GM12878 (cell line): ENCODE measurements around the gene BRCA2. TPM values are rescaled to one million over a fixed set of nuclear protein-coding genes. Genes with fewer than 3 reads are reported as not detected.

ENCODE experiments used
- ATAC-seq: fragments of 200-7000 bp; cut with Tn5 transposase; 3 replicates; pipeline ENCODE4 v1.9.1; 2020; ENCODE audit warnings: mild to moderate bottlenecking, moderate library complexity
- BruUV-seq: library from RNA; stranded (reverse); fragments of 400-500 nt; replicated peaks from 2 replicates; lab custom pipeline; 2021; lab: Mats Ljungman, UMichigan
- CTCF ChIA-PET: fragments of 300-600 bp; sonication (Branson Sonifier 250); formaldehyde crosslinking; extraction: SDS; loops from one replicate; lab custom pipeline; 2021; ENCODE audit warnings: inconsistent platforms; lab: Yijun Ruan, JAX
- POLR2A ChIA-PET: fragments of 350-600 bp; formaldehyde crosslinking; extraction: SDS; loops from one replicate; lab custom pipeline; 2021; ENCODE audit warnings: inconsistent platforms; lab: Charles Lee
- RAD21 ChIA-PET: fragments of 300-600 bp; sonication (Branson Sonifier 250); formaldehyde crosslinking; loops from one replicate; lab custom pipeline; 2023; ENCODE audit warnings: antibody characterized with exemption; ENCODE audit not compliant: unreplicated experiment; lab: Charles Lee
- SMC1A ChIA-PET: fragments of 300-600 bp; sonication (Branson Sonifier 250); formaldehyde crosslinking; loops from one replicate; lab custom pipeline; 2023; ENCODE audit not compliant: unreplicated experiment, uncharacterized antibody; lab: Charles Lee
- DNase-seq: peaks from one replicate; pipeline ENCODE4 v3.0.0-alpha.2; 2011; ENCODE audit warnings: low read depth, low spot score
- FAIRE-seq: peaks from 3 replicates; lab custom pipeline; 2011; peaks lifted over from hg19 to GRCh38; lab: Jason Lieb, UNC
- H2AFZ ChIP-seq: 2 replicates; pipeline ENCODE4 v1.6.0; 2011; ENCODE audit warnings: low read depth, low read length, control low read depth; ENCODE audit not compliant: control insufficient read depth
- H3K27ac ChIP-seq: 2 replicates; pipeline ENCODE4 v1.5.1; 2011; ENCODE audit warnings: control low read depth; ENCODE audit not compliant: control insufficient read depth, insufficient read depth
- H3K27me3 ChIP-seq, 2 experiments: replicated peaks in 1 of 2; 2 replicates each; pipeline versions ENCODE4 v1.6.0 to v1.6.1; 2011; ENCODE audit warnings: low read length in 1 of 2; ENCODE audit not compliant: control insufficient read depth in 2 of 2, insufficient read depth in 2 of 2
- H3K36me3 ChIP-seq, 2 experiments: 2 replicates each; pipeline ENCODE4 v1.5.1; 2011; ENCODE audit warnings: low read length in 1 of 2; ENCODE audit not compliant: control insufficient read depth in 2 of 2, insufficient read depth in 2 of 2
- H3K4me1 ChIP-seq: 2 replicates; pipeline ENCODE4 v1.6.1; 2011; ENCODE audit warnings: mild to moderate bottlenecking, low read length, moderate library complexity, mixed read lengths; ENCODE audit not compliant: control insufficient read depth, insufficient read depth
- H3K4me2 ChIP-seq: 2 replicates; pipeline ENCODE4 v1.6.0; 2011; ENCODE audit warnings: control low read depth; ENCODE audit not compliant: control insufficient read depth, insufficient read depth
- H3K4me3 ChIP-seq: fragments of 200-600 bp; sonication (generic); 2 replicates; pipeline ENCODE4 v1.5.1; 2016
- H3K79me2 ChIP-seq: 2 replicates; pipeline ENCODE4 v1.6.0; 2011; ENCODE audit warnings: low read length; ENCODE audit not compliant: control insufficient read depth, insufficient read depth
- H3K9ac ChIP-seq: 2 replicates; pipeline ENCODE4 v1.8.0; 2011; ENCODE audit warnings: low read length, control low read depth, mixed read lengths; ENCODE audit not compliant: control insufficient read depth, insufficient read depth
- H3K9me3 ChIP-seq: replicated peaks from 3 replicates; pipeline ENCODE4 v1.5.1; 2011; ENCODE audit warnings: mild to moderate bottlenecking, low read length; ENCODE audit not compliant: control insufficient read depth, insufficient read depth
- H4K20me1 ChIP-seq: 2 replicates; pipeline ENCODE4 v1.6.0; 2011; ENCODE audit not compliant: control insufficient read depth, insufficient read depth
- BRCA1 ChIP-seq: IDR thresholded peaks from 2 replicates; pipeline ENCODE4 v1.6.1; 2011; ENCODE audit warnings: low read depth, low read length, improper control_type of control experiment
- CHD1 ChIP-seq: IDR thresholded peaks from 2 replicates; pipeline ENCODE4 v1.6.1; 2012; ENCODE audit warnings: low read depth, low read length, improper control_type of control experiment
- EP300 ChIP-seq, 2 experiments: fragments of 150-350 bp in 1 of 2; IDR thresholded peaks; 2 replicates each; pipeline ENCODE4 v1.6.1; 2011 to 2012; ENCODE audit warnings: low read depth in 2 of 2, low read length in 2 of 2, borderline replicate concordance in 1 of 2, improper control_type of control experiment in 1 of 2, inconsistent platforms in 1 of 2; ENCODE audit not compliant: control insufficient read depth in 1 of 2
- EZH2 ChIP-seq: IDR thresholded peaks from 2 replicates; pipeline ENCODE4 v1.6.1; 2012; ENCODE audit warnings: low read depth, mild to moderate bottlenecking, control low read depth, inconsistent platforms, low read length, borderline replicate concordance; ENCODE audit not compliant: control insufficient read depth
- GABPA ChIP-seq: IDR thresholded peaks from 2 replicates; pipeline ENCODE4 v1.6.1; 2014; ENCODE audit warnings: antibody characterized with exemption, low read depth, mild to moderate bottlenecking, inconsistent platforms
- HDAC6 ChIP-seq: fragments of 200-600 bp; sonication (generic); IDR thresholded peaks from one replicate; pipeline ENCODE4 v1.8.0; 2017; ENCODE audit warnings: antibody characterized with exemption; ENCODE audit not compliant: unreplicated experiment
- IKZF1 ChIP-seq: fragments of 450-650 bp; conservative IDR thresholded peaks from 2 replicates; pipeline ENCODE4 v1.6.1; 2017; ENCODE audit warnings: antibody characterized with exemption, mild to moderate bottlenecking
- JUNB ChIP-seq: IDR thresholded peaks from 2 replicates; pipeline ENCODE4 v1.6.1; 2016; ENCODE audit warnings: antibody characterized with exemption, mild to moderate bottlenecking
- KAT2A ChIP-seq: conservative IDR thresholded peaks from 2 replicates; pipeline ENCODE4 v1.6.1; 2011; ENCODE audit warnings: low read depth, low read length; ENCODE audit not compliant: control insufficient read depth
- KDM1A ChIP-seq: fragments of 200-600 bp; sonication (generic); IDR thresholded peaks from 2 replicates; pipeline ENCODE4 v1.6.1; 2016; ENCODE audit warnings: borderline replicate concordance
- KLF5 ChIP-seq: fragments of 450-650 bp; IDR thresholded peaks from 2 replicates; pipeline ENCODE4 v1.6.1; 2014; ENCODE audit warnings: mild to moderate bottlenecking; ENCODE audit not compliant: partially characterized antibody
- MEF2A ChIP-seq: IDR thresholded peaks from 2 replicates; pipeline ENCODE4 v1.6.1; 2011; ENCODE audit warnings: low read depth, mild to moderate bottlenecking, low read length, moderate library complexity; ENCODE audit not compliant: insufficient read depth
- NR2C2 ChIP-seq: IDR thresholded peaks from 2 replicates; pipeline ENCODE4 v1.6.1; 2011; ENCODE audit warnings: borderline replicate concordance, low read depth; ENCODE audit not compliant: control insufficient read depth, insufficient read length
- SMAD5 ChIP-seq: IDR thresholded peaks from 2 replicates; pipeline ENCODE4 v1.6.1; 2016; ENCODE audit warnings: antibody characterized with exemption, low read depth
- SMARCA5 ChIP-seq: fragments of 450-650 bp; IDR thresholded peaks from 2 replicates; pipeline ENCODE4 v1.6.1; 2017; ENCODE audit warnings: mild to moderate bottlenecking
- SREBF2 ChIP-seq: IDR thresholded peaks from 2 replicates; pipeline ENCODE4 v1.6.1; 2012; ENCODE audit warnings: mild to moderate bottlenecking, low read length
- SUPT20H ChIP-seq: IDR thresholded peaks from 2 replicates; pipeline ENCODE4 v1.6.1; 2011; ENCODE audit warnings: low read depth, mild to moderate bottlenecking, low read length, moderate library complexity, borderline replicate concordance; ENCODE audit not compliant: control insufficient read depth
- TCF3 ChIP-seq: IDR thresholded peaks from 2 replicates; pipeline ENCODE4 v1.6.1; 2012; ENCODE audit warnings: low read depth, mild to moderate bottlenecking, low read length, borderline replicate concordance; ENCODE audit not compliant: insufficient read depth
- WGBS: methylation state at CpG from one replicate; pipeline ENCODE4 v1.1.6; 2016; ENCODE audit warnings: low lambda C conversion rate; ENCODE audit not compliant: insufficient replicate concordance, insufficient coverage; ENCODE audit errors: missing lambda C conversion rate; 5-methylcytosine and 5-hydroxymethylcytosine counted together
- in situ Hi-C: fragments of 300-500 bp; cut with MboI; formaldehyde crosslinking; loops from 9 replicates; pipeline ENCODE4 v1.14.3; 2018; ENCODE audit warnings: mixed read lengths
- intact Hi-C: fragments of 100-400 bp; cut with micrococcal nuclease; formaldehyde crosslinking; loops from one replicate; pipeline ENCODE4 v1.14.2; 2022; ENCODE audit not compliant: unreplicated experiment
- polyA plus RNA-seq, 11 experiments: library from polyadenylated mRNA; depleted of rRNA in 4 of 11; unstranded in 6 of 11; stranded (reverse) in 5 of 11; fragments of >200 nt; fragmentation: Nextera tagmentation in 4 of 11; fragmentation: Illumina TruSeq in 1 of 11; extraction: Ambion mirVana in 4 of 11; extraction: Trizol in 1 of 11; gene quantifications; 1 replicate in 1 of 11; 2 replicates in 10 of 11; pipeline versions ENCODE4 v1.2.1 to v1.2.3, GENCODE V29; 2011 to 2016; ENCODE audit warnings: inconsistent platforms in 2 of 11, missing spikeins in 2 of 11, low read depth in 1 of 11
- total RNA-seq, 4 experiments: library from RNA; depleted of rRNA in 3 of 4; stranded (reverse); fragments of >200 nt in 3 of 4; fragmentation: Illumina TruSeq in 1 of 4; extraction: Trizol in 1 of 4; gene quantifications; 2 replicates each; pipeline versions ENCODE4 v1.2.1 to v1.2.3, GENCODE V29; 2013 to 2021

BRCA2 gene
- total and polyA plus RNA-seq, 10 of the 15 experiments (the other 5 are each of a cell fraction or from before 2014, with no cell fraction given) = 7.6 to 42.2 (median 23.9) TPM

- TF ChIP-seq KAT2A (no peak), SMARCA5 (no peak), NR2C2 (no peak), EP300 (IDR thresholded peaks at IDR 0.05; ENCODE audit: borderline replicate concordance in 1 of 2, control insufficient read depth in 1 of 2, low read depth in 2 of 2, low read length in 2 of 2) (no peak), KLF5 (no peak), GABPA (no peak), SREBF2 (no peak)
Measured at GRCh38 chr13:32282096-32282711, 33.1 kb upstream of the BRCA2 start (continued).

- no peak overlapping the region for H3K4me3 ChIP-seq
- TF ChIP-seq EZH2 = no peak
- no peak for TF ChIP-seq MEF2A
- TF ChIP-seq HDAC6 = no peak
- no peak for TF ChIP-seq KDM1A
- TF ChIP-seq TCF3 = no peak
- TF ChIP-seq SUPT20H = no peak
- TF ChIP-seq BRCA1 = no peak
- no peak for TF ChIP-seq SMAD5
- TF ChIP-seq IKZF1 = no peak
- TF ChIP-seq JUNB = no peak
- TF ChIP-seq CHD1 = no peak
- ChIA-PET POLR2A (no interaction called here), CTCF (interaction anchor here (1.0 kb wide), 1 partner anchor 17 kb away, joined by 7 read pairs; no protein-coding TSS in a partner anchor), RAD21 (interaction anchor here (1.1 kb wide), 1 partner anchor 375 kb away, joined by 3 read pairs; no protein-coding TSS in a partner anchor), SMC1A (interaction anchor here (0.9 to 1.1 kb wide), 3 partner anchors 12 to 20 kb away, joined by 3 to 5 read pairs (median 4); no protein-coding TSS in a partner anchor)
- FAIRE-seq (no peak), DNase-seq (no peak), ATAC-seq (no peak)
- no peaks in the 10 kb centered on the region for H3K36me3 ChIP-seq
- H3K9ac ChIP-seq = no peak overlapping the region
- H3K9me3 ChIP-seq = no peaks in the 10 kb centered on the region
- no peak overlapping the region for H3K4me2 ChIP-seq
- intact Hi-C loops (no loop called here), in situ Hi-C loops (no loop called here)
- no peak overlapping the region for H2AFZ ChIP-seq
- H3K79me2 ChIP-seq = no peaks in the 10 kb centered on the region
- no peak overlapping the region for H3K27ac ChIP-seq
- no peaks in the 10 kb centered on the region for H3K4me1 ChIP-seq
- no TSS peak for BruUV-seq
- H3K27me3 ChIP-seq = no peaks in the 10 kb centered on the region
- 16% methylated on average over 6 of the region's 6 CpGs for WGBS
- no peaks in the 10 kb centered on the region for H4K20me1 ChIP-seq
Measured at GRCh38 chr13:32284927-32285632, 30.2 kb upstream of the BRCA2 start.
